GM21529 (cell line): Measurements from ENCODE around the gene DTX1.
"Not testable (repeated sequence)": the region's sequence is repeated elsewhere in the genome, so short reads cannot be mapped to it uniquely, and the experiment has no call there.

Source experiments
- ATAC-seq: cut with Tn5 transposase; IDR thresholded peaks from one replicate; pipeline ENCODE4 v1.9.1; 2021; ENCODE audit not compliant: unreplicated experiment

DTX1 gene

DNA sequence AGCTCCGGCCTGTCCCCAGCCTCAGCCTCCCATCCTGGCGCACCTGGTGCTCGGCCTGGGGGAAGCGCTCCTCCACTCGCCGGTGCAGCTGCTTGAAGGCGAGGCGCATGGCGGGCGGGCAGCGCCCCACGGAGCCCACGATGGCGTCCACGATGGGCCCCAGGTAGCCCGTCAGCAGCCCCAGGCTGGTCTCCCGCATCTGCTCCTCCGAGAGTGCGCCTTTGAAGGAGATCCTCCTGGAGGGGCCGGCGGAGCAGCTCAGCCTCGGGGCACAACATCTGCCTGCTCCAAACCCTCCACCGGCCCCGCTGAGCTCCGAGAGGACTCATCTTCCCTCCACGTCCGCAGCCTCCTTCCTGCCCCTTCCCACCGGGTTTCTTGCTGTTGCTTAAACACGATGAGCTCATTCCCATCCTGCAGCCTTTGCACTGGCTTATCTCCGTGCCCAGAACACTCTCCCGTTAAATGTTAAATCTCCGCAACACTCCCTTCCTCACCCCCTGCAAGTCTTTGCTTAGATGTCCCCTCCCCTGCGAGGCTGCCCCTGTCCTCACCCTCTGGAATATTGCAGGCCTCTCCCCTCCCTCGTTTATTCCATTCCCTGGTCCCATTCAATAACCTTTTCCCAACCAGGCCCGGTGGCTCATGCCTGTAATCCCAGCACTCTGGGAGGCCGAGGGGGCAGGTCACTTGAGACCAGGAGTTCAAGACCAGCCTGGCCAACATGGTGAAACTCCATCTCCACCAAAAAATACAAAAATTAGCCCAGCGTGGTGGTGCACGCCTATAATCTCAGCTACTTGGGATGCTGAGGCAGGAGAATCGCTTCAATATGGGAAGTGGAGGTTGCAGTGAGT is 55.7 kb downstream of the DTX1 start:
- no peak for ATAC-seq

GRCh38 chr12:113113397-113113796 is 56.9 kb downstream of the DTX1 start:
- no peak for ATAC-seq

GRCh38 chr12:113114447-113115178 is 58.1 kb downstream of the DTX1 start:
- no peak for ATAC-seq

DNA sequence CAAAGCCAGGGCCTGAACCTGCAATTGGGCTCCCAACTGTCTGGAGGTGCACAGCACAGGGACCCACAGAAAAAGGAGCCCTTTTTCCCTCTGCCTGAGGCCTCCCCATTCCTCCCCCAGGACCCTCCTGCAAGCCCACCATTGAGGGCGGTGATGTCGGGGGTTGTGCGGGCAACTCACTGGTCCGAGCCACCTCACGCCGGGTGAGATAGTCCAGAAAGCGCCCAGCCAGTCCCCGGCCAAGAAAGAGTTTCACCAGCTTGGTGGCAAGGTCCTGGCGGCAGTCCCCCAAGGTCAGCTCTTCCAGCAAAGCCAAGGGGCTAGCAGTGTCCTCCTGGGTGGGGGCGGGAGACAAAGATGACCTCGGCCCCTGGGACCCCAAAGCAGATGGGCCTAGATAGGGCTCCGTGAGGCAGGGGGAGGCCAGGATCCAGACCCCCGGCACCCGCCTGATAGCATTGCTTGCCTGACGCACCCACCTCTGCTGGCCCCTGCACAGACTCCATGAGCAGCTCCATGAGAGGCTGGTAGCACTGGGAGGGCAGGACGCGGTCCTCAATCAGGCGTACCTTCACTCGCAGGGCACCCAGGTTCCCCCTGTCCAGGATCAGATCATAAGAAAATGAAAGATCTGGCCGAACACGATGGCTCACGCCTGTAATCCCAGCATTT is 59.1 kb downstream of the DTX1 start:
- ATAC-seq: no peak

- ATAC-seq: no peak
These were observed 60.3 kb downstream of the DTX1 start for GRCh38 chr12:113116875-113117274.

DNA sequence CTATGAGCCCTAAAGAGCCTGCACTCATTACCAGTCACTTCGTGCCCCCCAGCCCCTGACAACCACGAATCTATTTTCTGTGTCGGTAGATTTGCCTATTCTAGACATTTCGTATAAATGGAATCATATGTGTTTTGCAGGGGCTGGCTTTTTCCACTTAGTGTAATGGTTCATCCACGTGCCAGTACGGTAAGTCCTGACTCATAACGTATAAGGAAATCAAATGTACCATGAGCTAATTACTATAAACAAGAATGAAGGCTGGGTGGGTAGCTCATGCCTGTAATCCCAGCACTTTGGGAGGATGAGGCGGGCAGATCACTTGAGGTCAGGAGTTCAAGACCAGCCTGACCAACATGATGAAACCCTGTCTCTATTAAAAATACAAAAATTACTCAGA is 61.2 kb downstream of the DTX1 start:
- not testable (repeated sequence) for ATAC-seq

DNA sequence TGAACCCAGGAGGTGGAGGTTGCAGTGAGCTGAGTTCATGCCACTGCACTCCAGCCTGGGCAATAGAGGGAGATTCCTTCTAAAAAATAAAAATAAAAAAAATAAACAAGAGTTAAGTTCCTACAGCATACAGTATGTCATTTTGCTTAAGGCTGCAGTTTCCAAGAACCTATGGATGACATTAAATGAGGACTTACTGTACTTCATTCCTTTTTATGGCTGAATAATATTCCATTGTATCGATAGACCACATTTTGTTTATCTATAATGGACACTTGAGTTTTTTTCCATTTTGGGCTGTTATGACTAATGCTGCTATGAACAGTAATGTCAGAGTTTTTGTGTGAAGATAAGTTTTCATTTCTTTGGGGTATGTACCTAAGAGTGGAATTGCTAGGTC is 61.6 kb downstream of the DTX1 start:
- no peak for ATAC-seq

DNA sequence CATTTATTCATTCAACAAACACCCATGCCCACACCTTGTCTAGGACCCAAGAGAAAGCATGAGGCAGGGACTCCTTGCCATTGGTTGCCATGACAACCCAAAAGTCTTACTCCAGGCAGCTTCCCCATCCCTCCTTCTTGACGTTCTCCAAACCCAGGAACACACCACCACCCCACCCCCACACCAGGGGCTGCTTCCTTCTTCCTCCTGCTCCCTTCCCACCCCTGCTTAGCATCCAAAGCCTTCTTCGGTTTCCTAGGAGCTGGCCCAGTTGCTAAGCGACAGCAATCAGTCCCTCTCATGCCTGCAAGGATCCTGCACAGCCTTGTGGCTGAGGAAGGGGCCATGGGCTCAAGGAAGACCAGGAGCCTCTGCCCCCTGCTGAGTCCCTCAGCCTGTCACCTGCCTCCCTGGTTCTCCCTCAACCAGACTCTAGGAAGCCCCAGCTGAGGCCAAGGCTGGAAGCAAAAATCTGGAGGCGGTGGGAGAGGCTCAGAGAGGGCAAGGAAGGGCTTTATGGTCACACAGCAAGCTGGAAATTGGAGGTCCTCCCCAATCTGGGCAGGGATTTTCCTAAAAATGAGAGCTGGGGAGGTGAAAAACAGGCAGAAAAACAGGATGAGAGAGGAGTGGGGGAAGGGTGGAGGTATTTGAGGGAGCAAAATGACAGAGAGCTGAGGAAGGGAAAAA is 63.6 kb downstream of the DTX1 start:
- ATAC-seq: no peak

GRCh38 chr12:113120670-113121370 is 64.3 kb downstream of the DTX1 start:
- no peak for ATAC-seq

DNA sequence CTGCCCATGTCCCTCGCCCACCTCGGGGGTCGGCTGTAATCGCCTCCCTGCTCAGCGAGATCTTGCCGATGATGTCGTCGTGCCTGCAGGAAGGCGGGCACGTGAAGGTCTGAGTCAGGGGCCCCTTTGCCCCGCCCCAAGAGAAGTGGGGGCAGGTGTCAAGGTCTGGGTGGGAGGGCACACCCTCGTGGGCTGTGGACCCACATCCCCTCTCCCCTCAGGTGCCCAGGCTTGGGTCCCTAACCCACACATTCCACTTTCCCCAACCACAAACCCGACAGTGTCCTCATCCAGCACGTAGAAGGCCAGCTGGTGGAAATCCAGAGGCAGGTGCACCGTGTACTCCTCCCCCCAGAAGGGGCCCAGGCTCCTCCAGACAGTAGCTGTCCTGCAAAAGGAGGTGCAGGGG is 71.3 kb downstream of the DTX1 start:
- no peak for ATAC-seq

DNA sequence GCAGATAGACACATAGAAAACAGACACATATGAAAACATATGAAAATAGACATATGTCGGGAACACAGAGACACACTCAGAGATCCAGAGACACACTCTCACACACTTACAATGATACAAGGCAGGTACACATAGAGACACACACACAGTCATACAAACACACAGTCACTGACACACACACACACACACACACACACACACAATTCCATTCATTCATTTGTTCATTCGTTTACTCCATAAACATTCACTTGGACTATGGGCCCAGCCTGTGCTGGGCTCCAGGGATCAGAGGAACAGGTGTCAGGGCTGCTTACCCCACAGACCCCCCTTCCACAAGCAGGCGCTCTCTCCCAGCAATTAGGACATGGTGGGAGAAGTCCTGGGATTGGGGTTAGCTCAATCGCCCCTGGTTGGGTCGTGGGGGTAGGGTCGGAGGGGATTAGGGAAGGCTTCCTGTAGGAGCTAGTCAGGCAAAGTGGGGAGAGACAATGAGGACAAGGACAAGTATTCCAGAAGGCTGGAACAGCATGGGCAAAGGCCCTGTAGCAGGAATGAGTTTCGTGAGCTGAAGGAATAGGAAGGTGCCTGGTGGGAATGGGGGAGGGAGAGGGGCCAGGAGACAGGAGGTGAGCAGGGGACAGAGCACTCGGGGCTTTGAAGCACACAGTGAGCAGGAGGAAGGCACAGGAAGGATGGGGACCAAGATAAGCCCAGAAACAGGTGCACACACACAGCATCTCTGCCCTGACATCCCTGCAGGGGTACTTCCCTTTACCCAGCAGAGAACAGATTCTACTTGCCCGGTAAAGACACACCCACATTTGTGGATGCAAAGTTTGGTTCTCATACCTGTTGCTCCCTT is 72.5 kb downstream of the DTX1 start:
- ATAC-seq: no peak

DNA sequence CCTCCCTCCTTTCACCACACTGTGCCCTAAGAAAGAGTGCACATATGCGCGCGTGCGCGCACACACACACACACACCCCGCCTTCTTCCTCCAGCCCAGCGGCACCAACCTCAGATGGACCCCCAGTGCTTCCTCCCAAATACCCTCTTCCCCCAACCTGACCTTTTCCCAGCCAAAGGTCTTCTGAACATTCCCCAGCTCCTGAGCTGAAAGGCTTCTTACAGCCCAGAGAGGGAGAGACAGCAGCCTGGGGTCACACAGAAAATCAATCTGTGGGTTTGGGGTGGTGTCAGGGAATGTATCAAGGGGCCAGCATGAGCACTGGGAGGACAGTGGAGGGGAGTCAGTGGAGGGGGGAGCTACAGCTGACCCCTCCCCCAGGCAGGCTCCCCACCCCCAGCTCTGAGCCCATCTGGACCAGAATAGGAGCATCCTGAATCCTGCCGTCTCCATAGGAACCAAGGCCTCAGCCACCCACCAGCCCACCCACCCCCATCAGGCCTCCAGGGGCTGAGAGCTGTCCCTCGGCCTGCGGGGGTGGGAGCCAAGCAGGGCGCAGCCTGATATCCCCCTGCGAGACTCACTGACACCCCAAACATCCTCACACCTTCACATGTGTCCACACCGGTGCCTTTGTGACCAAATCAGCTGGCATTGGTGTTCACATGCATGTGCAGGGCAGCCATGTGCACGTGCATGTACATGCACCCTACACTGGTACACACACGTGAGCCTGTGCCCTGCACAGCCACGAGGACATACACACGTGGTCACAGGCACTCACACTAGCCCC is 73.3 kb downstream of the DTX1 start:
- ATAC-seq: no peak

DNA sequence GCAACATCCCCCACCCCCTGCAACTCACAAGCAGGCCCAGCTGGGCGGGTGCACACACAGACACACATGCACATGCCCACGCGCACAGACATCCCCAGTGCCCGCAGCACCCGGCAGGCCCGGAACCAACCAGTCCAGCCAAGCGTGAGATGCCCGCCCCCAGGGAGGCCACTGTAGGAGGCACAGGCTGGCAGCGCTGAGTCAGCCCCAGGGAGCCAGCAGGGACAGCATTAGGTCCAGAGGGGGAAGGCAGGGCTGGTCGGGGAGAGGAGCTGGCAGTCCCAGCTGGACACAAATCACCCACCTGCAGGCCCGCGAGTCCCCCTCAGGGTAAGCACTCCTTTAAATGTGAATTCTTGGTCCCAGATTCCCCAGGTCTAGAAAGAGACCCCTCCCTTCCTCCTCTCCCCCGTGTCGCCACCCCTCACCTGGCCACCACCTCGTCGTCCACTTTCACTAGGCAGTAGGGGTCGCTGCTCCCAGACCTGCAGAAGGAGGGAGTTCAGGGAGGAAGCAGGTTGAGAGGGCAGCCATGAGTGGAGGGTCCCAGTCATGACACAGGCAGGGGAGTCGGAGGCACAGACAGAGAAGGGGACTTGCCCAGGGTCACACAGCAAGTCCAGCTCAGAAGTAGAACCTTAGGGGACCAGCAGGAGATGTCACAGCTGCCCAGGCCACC is 74.1 kb downstream of the DTX1 start:
- ATAC-seq: no peak

DNA sequence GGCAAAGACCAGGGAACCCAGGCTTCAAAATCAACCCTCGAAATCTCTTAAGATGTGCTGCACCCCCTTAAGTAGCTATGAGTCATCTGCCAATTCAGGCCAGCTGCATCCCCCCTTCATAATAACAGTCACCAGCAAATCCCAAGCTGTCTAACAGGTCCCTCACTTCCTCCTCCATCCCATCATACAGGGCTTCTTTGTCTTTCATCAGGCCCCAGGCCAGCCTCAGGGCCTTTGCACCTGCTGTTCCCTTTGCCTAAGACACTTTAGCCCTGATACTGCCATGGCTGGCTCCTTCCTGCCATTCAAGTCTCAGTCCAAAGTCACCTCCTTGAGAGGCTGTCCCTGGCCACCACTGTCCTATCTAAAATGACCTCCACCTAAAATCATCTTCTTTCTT is 75.0 kb downstream of the DTX1 start:
- no peak for ATAC-seq

DNA sequence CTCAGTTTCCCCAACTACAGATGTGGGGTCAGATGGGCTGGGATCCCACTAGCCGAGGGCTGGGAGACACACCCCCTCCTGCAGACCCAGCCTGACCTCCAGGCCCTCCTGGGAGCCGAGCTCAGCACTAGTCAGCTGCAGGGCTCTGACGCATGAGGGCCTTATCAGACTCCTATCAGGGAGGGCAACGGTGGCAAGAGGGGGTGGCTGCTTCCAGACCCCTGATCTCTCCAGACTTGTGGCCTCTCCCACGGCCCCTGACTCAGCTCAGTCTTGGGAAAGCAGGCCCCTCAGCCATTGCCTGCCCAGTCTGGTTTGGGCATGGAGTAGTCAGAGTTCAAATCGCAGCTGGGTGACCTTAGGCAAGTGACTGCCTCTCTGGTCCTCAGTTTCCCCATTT is 76.5 kb downstream of the DTX1 start:
- no peak for ATAC-seq

DNA sequence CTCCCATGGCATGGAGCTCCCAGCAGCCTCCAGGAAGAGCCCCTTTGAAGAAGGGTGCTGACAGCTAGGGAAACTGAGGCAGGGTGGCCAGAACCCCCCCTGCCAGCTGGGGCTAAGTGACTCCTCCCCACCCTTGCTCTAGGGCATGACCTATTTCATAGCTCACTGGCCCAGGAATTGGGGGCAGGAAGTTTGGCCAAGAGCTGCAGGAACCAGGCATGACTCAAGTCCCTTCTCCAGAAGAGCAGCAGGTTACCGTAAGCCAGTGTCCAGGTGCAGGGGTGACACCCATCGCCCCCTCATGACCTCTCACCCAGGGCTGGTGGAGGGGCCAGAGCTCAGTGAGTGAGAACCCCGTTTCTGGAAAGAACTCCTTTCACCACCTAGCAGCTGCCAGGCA is 77.1 kb downstream of the DTX1 start:
- ATAC-seq: no peak

- ATAC-seq: no peak
These were observed 77.5 kb downstream of the DTX1 start for GRCh38 chr12:113134071-113134470.

GRCh38 chr12:113134521-113134951 is 78.0 kb downstream of the DTX1 start:
- no peak for ATAC-seq
